Epithelial cell of esophagus (primary cell): ENCODE results near the gene TSHZ1.

ENCODE experiments used
- DNase-seq: peaks from one replicate; pipeline ENCODE4 v3.0.0; 2010; ENCODE audit warnings: low read depth
- H3K4me3 ChIP-seq: 2 replicates; pipeline ENCODE4 v1.5.1; 2011; ENCODE audit warnings: mild to moderate bottlenecking, low read length, control low read depth
- CTCF ChIP-seq: IDR thresholded peaks from 2 replicates; pipeline ENCODE4 v1.5.1; 2011; ENCODE audit warnings: low read depth, mild to moderate bottlenecking, low read length, control low read depth, inconsistent platforms; ENCODE audit not compliant: insufficient read depth; ENCODE audit errors: missing control alignments

The TSHZ1 gene

GRCh38 chr18:75269696-75270095, 59.1 kb downstream of the TSHZ1 start:
- no peak for DNase-seq
- H3K4me3 ChIP-seq, result no peak overlapping the region
- no peak for TF ChIP-seq CTCF

- TF ChIP-seq CTCF, result no peak
- no peak for DNase-seq
- no peak overlapping the region for H3K4me3 ChIP-seq
Observed at GRCh38 chr18:75271952-75272351, 61.4 kb downstream of the TSHZ1 start.

- no peak for DNase-seq
- TF ChIP-seq CTCF, result no peak
Observed at GRCh38 chr18:75273817-75274216, 63.2 kb downstream of the TSHZ1 start.

GRCh38 chr18:75275226-75275625, 64.6 kb downstream of the TSHZ1 start:
- H3K4me3 ChIP-seq, result no peak overlapping the region
- no peak for TF ChIP-seq CTCF
- DNase-seq, result no peak

More at GRCh38 chr18:75273817-75274216, 63.2 kb downstream of the TSHZ1 start:
- no peak overlapping the region for H3K4me3 ChIP-seq

- peak; percentile 8 for DNase-seq
- no peak overlapping the region for H3K4me3 ChIP-seq
- no peak for TF ChIP-seq CTCF
Observed at GRCh38 chr18:75276818-75277609, 66.4 kb downstream of the TSHZ1 start.

DNA sequence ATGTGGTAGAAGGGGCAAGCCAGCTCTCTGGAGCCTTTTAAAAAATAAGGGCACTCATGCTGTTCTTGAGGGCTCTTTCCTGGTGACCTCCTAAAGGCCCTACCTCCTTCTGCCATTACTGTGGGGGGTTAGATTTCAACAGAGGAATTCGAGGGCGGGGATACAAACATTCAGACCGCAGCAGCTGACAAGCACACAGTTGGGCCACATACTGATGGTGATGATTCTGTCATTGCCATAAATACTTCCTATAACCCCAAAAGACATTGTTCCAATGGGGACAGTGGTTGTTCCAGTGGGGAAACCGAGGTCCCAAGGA, 67.0 kb downstream of the TSHZ1 start:
- no peak for TF ChIP-seq CTCF
- H3K4me3 ChIP-seq, result no peak overlapping the region
- DNase-seq, result no peak

GRCh38 chr18:75279381-75279780, 68.8 kb downstream of the TSHZ1 start:
- DNase-seq, result no peak
- H3K4me3 ChIP-seq, result no peak overlapping the region
- no peak for TF ChIP-seq CTCF
